Measurements from ENCODE around the gene SEPTIN12.

- no peak for TF ChIP-seq CTCF (IDR thresholded peaks at IDR 0.05; ENCODE audit: extremely low read depth in 1 of 2, insufficient read depth in 1 of 2, low read depth in 1 of 2, low read length in 2 of 2)
- TF ChIP-seq POLR2A (IDR thresholded peaks at IDR 0.05; ENCODE audit: low read depth, low read length), result no peak
- no peak for TF ChIP-seq POLR2AphosphoS5 (IDR thresholded peaks at IDR 0.05; ENCODE audit: insufficient read depth, low read depth, low read length)
- no peak for TF ChIP-seq MAX (IDR thresholded peaks at IDR 0.05; ENCODE audit: insufficient read depth, insufficient read length)
- TF ChIP-seq FOS (IDR thresholded peaks at IDR 0.05; ENCODE audit: borderline replicate concordance, insufficient read depth, low read length), result no peak
- no peak for TF ChIP-seq EZH2 (IDR thresholded peaks at IDR 0.05; ENCODE audit: borderline replicate concordance, low read depth, low read length, severe bottlenecking)
- TF ChIP-seq JUN (IDR thresholded peaks at IDR 0.05; ENCODE audit: borderline replicate concordance, insufficient read depth, insufficient read length, low read depth), result no peak
- no peak for TF ChIP-seq MYC (IDR thresholded peaks at IDR 0.05; ENCODE audit: low read depth, low read length)
- no peak for TF ChIP-seq GATA2 (IDR thresholded peaks at IDR 0.05; ENCODE audit: insufficient read depth, insufficient read length, low read depth, low read length)
Measured at GRCh38 chr16:4748682-4749411, 39.3 kb downstream of the SEPTIN12 start.

Data from endothelial cell of umbilical vein (primary cell).